ENCODE measurements around the gene OLFML2A. TPM values are rescaled to one million over a fixed set of nuclear protein-coding genes. Genes with fewer than 3 reads are reported as not detected.

The OLFML2A gene
- total and polyA plus RNA-seq, 2 donors from 2014 or later, result 5.1 to 12.2 TPM

- intact Hi-C loops (cut with DNase I), result no loop called here
- no peaks in the 10 kb centered on the region for H3K36me3 ChIP-seq (ENCODE audit: control insufficient read depth in 2 of 3, insufficient read depth in 3 of 3, low read length in 3 of 3)
- FAIRE-seq (no peak), DNase-seq (no peak)
- TF ChIP-seq, protein P1, sequence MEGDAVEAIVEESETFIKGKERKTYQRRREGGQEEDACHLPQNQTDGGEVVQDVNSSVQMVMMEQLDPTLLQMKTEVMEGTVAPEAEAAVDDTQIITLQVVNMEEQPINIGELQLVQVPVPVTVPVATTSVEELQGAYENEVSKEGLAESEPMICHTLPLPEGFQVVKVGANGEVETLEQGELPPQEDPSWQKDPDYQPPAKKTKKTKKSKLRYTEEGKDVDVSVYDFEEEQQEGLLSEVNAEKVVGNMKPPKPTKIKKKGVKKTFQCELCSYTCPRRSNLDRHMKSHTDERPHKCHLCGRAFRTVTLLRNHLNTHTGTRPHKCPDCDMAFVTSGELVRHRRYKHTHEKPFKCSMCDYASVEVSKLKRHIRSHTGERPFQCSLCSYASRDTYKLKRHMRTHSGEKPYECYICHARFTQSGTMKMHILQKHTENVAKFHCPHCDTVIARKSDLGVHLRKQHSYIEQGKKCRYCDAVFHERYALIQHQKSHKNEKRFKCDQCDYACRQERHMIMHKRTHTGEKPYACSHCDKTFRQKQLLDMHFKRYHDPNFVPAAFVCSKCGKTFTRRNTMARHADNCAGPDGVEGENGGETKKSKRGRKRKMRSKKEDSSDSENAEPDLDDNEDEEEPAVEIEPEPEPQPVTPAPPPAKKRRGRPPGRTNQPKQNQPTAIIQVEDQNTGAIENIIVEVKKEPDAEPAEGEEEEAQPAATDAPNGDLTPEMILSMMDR (IDR thresholded peaks at IDR 0.05; ENCODE audit: borderline replicate concordance, extremely low read depth, insufficient read depth), result no peak
- H3K9ac ChIP-seq (ENCODE audit: low read length in 3 of 3), result no peak overlapping the region
- H3K4me1 ChIP-seq (ENCODE audit: control insufficient read depth in 2 of 3, insufficient read depth in 2 of 3, low read depth in 1 of 3, low read length in 3 of 3), result no peaks in the 10 kb centered on the region
- H3K27me3 ChIP-seq (ENCODE audit: control insufficient read depth, insufficient read depth, low read length), result no peaks in the 10 kb centered on the region
- H3K9me3 ChIP-seq (ENCODE audit: control insufficient read depth in 2 of 3, insufficient read depth in 1 of 3, low read length in 3 of 3), result no peaks in the 10 kb centered on the region
- no peak overlapping the region for H3K27ac ChIP-seq (ENCODE audit: low read depth in 2 of 2, low read length in 2 of 2)
- no peak overlapping the region for H3K4me3 ChIP-seq (ENCODE audit: low read length in 3 of 3)
Observed at GRCh38 chr9:124792257-124793014, 15.5 kb downstream of the OLFML2A start.

DNA sequence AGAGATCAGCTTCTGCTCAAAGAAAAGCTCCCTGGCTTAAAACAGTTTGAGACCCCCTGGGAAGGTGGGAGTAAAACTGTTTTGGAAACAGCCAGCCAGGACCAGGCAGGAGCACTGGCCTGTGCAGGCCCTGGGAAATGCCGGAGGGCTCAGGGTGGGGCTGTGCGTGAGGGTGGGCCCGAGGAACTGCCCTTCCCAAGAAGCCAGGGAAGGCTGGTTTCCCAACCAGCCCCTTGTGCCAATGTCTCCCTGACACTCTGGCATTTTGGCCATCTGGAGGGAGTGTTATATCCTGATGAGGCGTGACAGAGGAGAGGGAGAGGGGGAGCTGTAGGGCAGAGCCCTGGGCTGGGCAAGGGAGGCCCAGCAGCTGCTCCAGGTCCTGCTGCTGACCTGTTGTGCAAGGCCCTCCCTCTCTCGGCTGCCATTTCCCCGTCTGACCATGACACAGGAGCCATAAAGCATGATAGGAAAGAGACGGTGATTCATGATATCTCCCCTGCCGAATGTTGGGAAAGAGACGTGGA lies 16.1 kb downstream of the OLFML2A start:
- TF ChIP-seq, protein P1 (IDR thresholded peaks at IDR 0.05; ENCODE audit: borderline replicate concordance, extremely low read depth, insufficient read depth), result no peak
- Histone ChIP-seq H3K9me3 (ENCODE audit: control insufficient read depth in 2 of 3, insufficient read depth in 1 of 3, low read length in 3 of 3) (no peaks in the 10 kb centered on the region), H3K4me3 (ENCODE audit: low read length in 3 of 3) (no peak overlapping the region), H3K27ac (ENCODE audit: low read depth in 2 of 2, low read length in 2 of 2) (no peak overlapping the region), H3K4me1 (ENCODE audit: control insufficient read depth in 2 of 3, insufficient read depth in 2 of 3, low read depth in 1 of 3, low read length in 3 of 3) (no peaks in the 10 kb centered on the region), H3K27me3 (ENCODE audit: control insufficient read depth, insufficient read depth, low read length) (no peaks in the 10 kb centered on the region), H3K9ac (ENCODE audit: low read length in 3 of 3) (no peak overlapping the region), H3K36me3 (ENCODE audit: control insufficient read depth in 2 of 3, insufficient read depth in 3 of 3, low read length in 3 of 3) (no peaks in the 10 kb centered on the region)
- DNase-seq (peak in 4 of 5 donors; percentile 75 to 83 (median 78)), FAIRE-seq (no peak)
- intact Hi-C loops (cut with DNase I), result no loop called here

- Histone ChIP-seq H3K4me1 (ENCODE audit: control insufficient read depth in 2 of 3, insufficient read depth in 2 of 3, low read depth in 1 of 3, low read length in 3 of 3) (peaks cover 0 to 6% (median 0%) of the 10 kb centered on the region in 3 donors), H3K9me3 (ENCODE audit: control insufficient read depth in 2 of 3, insufficient read depth in 1 of 3, low read length in 3 of 3) (no peaks in the 10 kb centered on the region), H3K36me3 (ENCODE audit: control insufficient read depth in 2 of 3, insufficient read depth in 3 of 3, low read length in 3 of 3) (no peaks in the 10 kb centered on the region), H3K9ac (ENCODE audit: low read length in 3 of 3) (no peak overlapping the region), H3K4me3 (ENCODE audit: low read length in 3 of 3) (no peak overlapping the region), H3K27me3 (ENCODE audit: control insufficient read depth, insufficient read depth, low read length) (no peaks in the 10 kb centered on the region), H3K27ac (ENCODE audit: low read depth in 2 of 2, low read length in 2 of 2) (no peak overlapping the region)
- FAIRE-seq (no peak), DNase-seq (no peak)
- TF ChIP-seq, protein P1 (IDR thresholded peaks at IDR 0.05; ENCODE audit: borderline replicate concordance, extremely low read depth, insufficient read depth), result no peak
- intact Hi-C loops (cut with DNase I), result no loop called here
Observed at GRCh38 chr9:124794902-124795491, 18.1 kb downstream of the OLFML2A start.

Data from kidney (tissue), 14 donors.